HepG2 (cell line): Measurements from ENCODE around the gene ATP2C2. TPM values are rescaled to one million over a fixed set of nuclear protein-coding genes. Genes with fewer than 3 reads are reported as not detected.

Source experiments
- ATAC-seq: fragments of 200-7000 bp; cut with Tn5 transposase; 3 replicates; pipeline ENCODE4 v1.9.1; 2020; ENCODE audit warnings: mild to moderate bottlenecking, moderate library complexity
- BruUV-seq: library from RNA; stranded (reverse); fragments of 400-500 nt; replicated peaks from 2 replicates; lab custom pipeline; 2021; lab: Mats Ljungman, UMichigan
- CTCF ChIA-PET: fragments of 300-600 bp; formaldehyde crosslinking; extraction: SDS; loops from one replicate; lab custom pipeline; 2021; ENCODE audit warnings: low total read pairs, inconsistent platforms, low intra/inter-chr PET ratio; lab: Yijun Ruan, JAX
- POLR2A ChIA-PET: fragments of 350-600 bp; sonication (Branson Sonifier 250); formaldehyde crosslinking; loops from one replicate; lab custom pipeline; 2020; ENCODE audit warnings: antibody characterized with exemption, inconsistent platforms; lab: Yijun Ruan, JAX
- DNase-seq: peaks from one replicate; pipeline ENCODE4 v3.0.0-alpha.2; 2015; ENCODE audit warnings: low spot score
- FAIRE-seq: peaks from 3 replicates; lab custom pipeline; 2011; peaks lifted over from hg19 to GRCh38; lab: Jason Lieb, UNC
- H2AFZ ChIP-seq: one replicate; pipeline ENCODE4 v1.6.1; 2011; ENCODE audit warnings: low read length, inconsistent platforms
- H3K27ac ChIP-seq: fragments of 300-600 bp; 3 replicates; pipeline ENCODE4 v1.8.0; 2011; ENCODE audit warnings: mixed run types, mild to moderate bottlenecking, mixed read lengths, low read length, inconsistent platforms; ENCODE audit not compliant: insufficient read depth; ENCODE audit errors: extremely low read length
- H3K27me3 ChIP-seq, 2 experiments: fragments of 200-600 bp in 1 of 2; 2 replicates in 1 of 2; 3 replicates in 1 of 2; pipeline versions ENCODE4 v1.6.0 to v1.8.0; 2011; ENCODE audit warnings: low read length in 2 of 2, mild to moderate bottlenecking in 2 of 2, moderate library complexity in 2 of 2, inconsistent platforms in 1 of 2; ENCODE audit not compliant: insufficient read depth in 2 of 2, control insufficient read depth in 1 of 2
- H3K36me3 ChIP-seq, 2 experiments: fragments of 200-600 bp in 1 of 2; replicated peaks in 1 of 2; 2 replicates in 1 of 2; 3 replicates in 1 of 2; pipeline versions ENCODE4 v1.5.1 to v1.8.0; 2011; ENCODE audit warnings: low read length in 2 of 2, inconsistent platforms in 1 of 2; ENCODE audit not compliant: insufficient read depth in 2 of 2, control insufficient read depth in 1 of 2
- H3K4me1 ChIP-seq: 2 replicates; pipeline ENCODE4 v1.5.1; 2012; ENCODE audit warnings: low read length, inconsistent platforms; ENCODE audit not compliant: insufficient read depth
- H3K4me2 ChIP-seq: 2 replicates; pipeline ENCODE4 v1.6.0; 2011; ENCODE audit warnings: low read depth, low read length, inconsistent platforms
- H3K4me3 ChIP-seq, 3 experiments: fragments of 200-600 bp in 1 of 3; sonication (generic), shearing (Covaris generic) in 1 of 3; replicated peaks in 1 of 3; 2 replicates each; pipeline ENCODE4 v1.5.1; 2011 to 2016; ENCODE audit warnings: low read length in 3 of 3, inconsistent platforms in 2 of 3, low read depth in 2 of 3, mild to moderate bottlenecking in 2 of 3, control low read depth in 1 of 3, mixed read lengths in 1 of 3; ENCODE audit not compliant: insufficient read depth in 1 of 3
- H3K79me2 ChIP-seq: one replicate; pipeline ENCODE4 v1.6.1; 2011; ENCODE audit warnings: low read length, inconsistent platforms; ENCODE audit not compliant: insufficient read depth
- H3K9ac ChIP-seq: 2 replicates; pipeline ENCODE4 v1.6.0; 2011; ENCODE audit warnings: mild to moderate bottlenecking, low read depth, low read length, inconsistent platforms; ENCODE audit not compliant: insufficient read depth
- H3K9me3 ChIP-seq: 2 replicates; pipeline ENCODE4 v1.5.1; 2012; ENCODE audit warnings: mild to moderate bottlenecking, low read length
- H4K20me1 ChIP-seq: 2 replicates; pipeline ENCODE4 v1.6.0; 2011; ENCODE audit warnings: inconsistent platforms, mild to moderate bottlenecking, low read length, moderate library complexity; ENCODE audit not compliant: insufficient read depth
- ARNTL ChIP-seq: sonication (generic); formaldehyde crosslinking; IDR thresholded peaks from 2 replicates; pipeline ENCODE4 v1.4.0; 2020; ENCODE audit warnings: mild to moderate bottlenecking, missing genetic modification reagents
- CEBPB ChIP-seq: IDR thresholded peaks from 2 replicates; pipeline ENCODE4 v1.6.1; 2011; ENCODE audit warnings: low read depth, low read length, improper control_type of control experiment, borderline replicate concordance
- CEBPG ChIP-seq: IDR thresholded peaks from 2 replicates; pipeline ENCODE4 v1.6.1; 2016
- DMAP1 ChIP-seq: IDR thresholded peaks from 2 replicates; pipeline ENCODE4 v1.6.1; 2016
- MIER2 ChIP-seq: IDR thresholded peaks from 2 replicates; pipeline ENCODE4 v1.6.1; 2016; ENCODE audit warnings: missing biosample characterization, missing genetic modification reagents
- MNT ChIP-seq: fragments of 450-650 bp; IDR thresholded peaks from 2 replicates; pipeline ENCODE4 v1.6.1; 2016
- SMYD3 ChIP-seq: sonication (generic); formaldehyde crosslinking; IDR thresholded peaks from 2 replicates; pipeline ENCODE4 v1.8.1; 2023; ENCODE audit warnings: mild to moderate bottlenecking, missing genetic modification reagents
- ZBTB37 ChIP-seq: sonication (generic); formaldehyde crosslinking; IDR thresholded peaks from 2 replicates; pipeline ENCODE4 v1.4.0; 2020; ENCODE audit warnings: mild to moderate bottlenecking, missing genetic modification reagents
- ZKSCAN8 ChIP-seq: IDR thresholded peaks from 2 replicates; pipeline ENCODE4 v1.6.1; 2016; ENCODE audit warnings: borderline replicate concordance, missing genetic modification reagents, missing compliant biosample characterization
- ZNF891 ChIP-seq: sonication (generic); formaldehyde crosslinking; IDR thresholded peaks from 2 replicates; pipeline ENCODE4 v1.5.0; 2020; ENCODE audit warnings: mild to moderate bottlenecking, missing genetic modification reagents
- WGBS: methylation state at CpG from one replicate; pipeline ENCODE4 v1.1.6; 2017; ENCODE audit warnings: low lambda C conversion rate; 5-methylcytosine and 5-hydroxymethylcytosine counted together
- in situ Hi-C: cut with HindIII; loops from 2 replicates; pipeline ENCODE4 v1.10.0; 2017; ENCODE audit warnings: low pct_unique_long_range_greater_than_20kb; ENCODE audit not compliant: extremely low pct_ligation_motif_present
- intact Hi-C: fragments of 100-400 bp; cut with micrococcal nuclease; formaldehyde crosslinking; loops from one replicate; pipeline ENCODE4 v1.10.0; 2022; ENCODE audit not compliant: unreplicated experiment
- polyA plus RNA-seq, 8 experiments: library from polyadenylated mRNA; depleted of rRNA in 3 of 8; stranded (reverse) in 7 of 8; unstranded in 1 of 8; fragments of >200 nt; fragmentation: Illumina TruSeq in 4 of 8; extraction: Trizol in 4 of 8; gene quantifications; 2 replicates each; pipeline versions ENCODE4 v1.2.1 to v1.2.3, GENCODE V29; 2011 to 2016; ENCODE audit warnings: low read depth in 4 of 8, missing spikeins in 1 of 8, mixed read lengths in 1 of 8; ENCODE audit not compliant: insufficient read depth in 1 of 8
- total RNA-seq, 5 experiments: library from RNA; depleted of rRNA; stranded (reverse); fragments of >200 nt; fragmentation: Illumina TruSeq; extraction: Trizol; gene quantifications; 2 replicates each; pipeline ENCODE4 v1.2.3, GENCODE V29; 2016; ENCODE audit warnings: low read depth in 1 of 5

Gene ATP2C2
- total and polyA plus RNA-seq, 2 of the 13 experiments (the other 11 are each of a cell fraction or from before 2014, with no cell fraction given) = 0.07 TPM; not detected in 1

- TF ChIP-seq SMYD3 (CRISPR knock-in tag) (no peak), MIER2 (CRISPR knock-in tag) (no peak), DMAP1 (no peak), ZBTB37 (CRISPR knock-in tag) (no peak), ARNTL (no peak)
Observed at GRCh38 chr16:84351630-84352029, 16.7 kb upstream of the ATP2C2 start (continued).

GRCh38 chr16:84354306-84354705 is 14.0 kb upstream of the ATP2C2 start:
- no peak overlapping the region for H3K9ac ChIP-seq
- no peak for ATAC-seq
- H3K27me3 ChIP-seq = peaks cover 0 to 38% of the 10 kb centered on the region in 2 experiments; a peak in 3 of 5 replicates
- H4K20me1 ChIP-seq = no peaks in the 10 kb centered on the region; the same call in 1 of the 2 replicates
- H3K27ac ChIP-seq = no peak overlapping the region
- H3K9me3 ChIP-seq = no peaks in the 10 kb centered on the region
- WGBS = 22% methylated on average over 6 of the region's 6 CpGs
- H3K36me3 ChIP-seq = no peaks in the 10 kb centered on the region
- no peak overlapping the region for H2AFZ ChIP-seq
- H3K79me2 ChIP-seq = no peaks in the 10 kb centered on the region
- H3K4me2 ChIP-seq = no peak overlapping the region
- ChIA-PET POLR2A (no interaction called here), CTCF (no interaction called here)
- no peak for FAIRE-seq
- no peak for DNase-seq
- intact Hi-C loops (no loop called here), in situ Hi-C loops (no loop called here)
- peaks cover 44% of the 10 kb centered on the region for H3K4me1 ChIP-seq
- no peak overlapping the region for H3K4me3 ChIP-seq
- TF ChIP-seq ZNF891 (CRISPR knock-in tag) (no peak), CEBPB (peak; percentile 70), ZKSCAN8 (CRISPR knock-in tag) (no peak), CEBPG (CRISPR knock-in tag) (peak; percentile 16; the same call in 1 of the 2 replicates), MNT (peak; percentile 48; the same call in 1 of the 2 replicates)
- TF ChIP-seq, all 625 proteins: peak for 3
- no TSS peak for BruUV-seq
